ENCODE data around the gene DRC7.

- TF ChIP-seq POLR2AphosphoS5 (IDR thresholded peaks at IDR 0.05; ENCODE audit: borderline replicate concordance, low read depth, low read length) (no peak), FOXP2 (optimal IDR thresholded peaks at IDR 0.05; ENCODE audit: control extremely low read depth, extremely low read length, insufficient read depth) (no peak), EZH2 (IDR thresholded peaks at IDR 0.05) (no peak)
These were observed 69.4 kb downstream of the DRC7 start for GRCh38 chr16:57764006-57764340.
